Measurements from ENCODE around the gene CDK5R2. TPM values are rescaled to one million over a fixed set of nuclear protein-coding genes. Genes with fewer than 3 reads are reported as not detected.

Gene CDK5R2
- total RNA-seq, 1 donor from 2014 or later, result not detected

GRCh38 chr2:218962859-218963492, 3.5 kb downstream of the CDK5R2 start:
- peak overlapping the region; percentile 56 for H3K4me3 ChIP-seq
- peaks cover 15% of the 10 kb centered on the region for H3F3A ChIP-seq (ENCODE audit: low read depth)
- Mint-ChIP-seq H3K4me3 (peak overlapping the region; percentile 86), H3K27me3 (ENCODE audit: insufficient read depth, low read depth) (peaks cover 54% of the 10 kb centered on the region), H3K9me3 (no peaks in the 10 kb centered on the region), H3K4me1 (peaks cover 40% of the 10 kb centered on the region), H3K36me3 (peaks cover 2% of the 10 kb centered on the region), H3K27ac (peak overlapping the region; percentile 96)
- H3K27me3 ChIP-seq, result peaks cover 67% of the 10 kb centered on the region
- H3K9ac ChIP-seq, result no peak overlapping the region
- TF ChIP-seq EZH2phosphoT487 (IDR thresholded peaks at IDR 0.05) (peak; percentile 34), EZH2 (IDR thresholded peaks at IDR 0.05) (peak; percentile 62)
- TF ChIP-seq, protein P1, sequence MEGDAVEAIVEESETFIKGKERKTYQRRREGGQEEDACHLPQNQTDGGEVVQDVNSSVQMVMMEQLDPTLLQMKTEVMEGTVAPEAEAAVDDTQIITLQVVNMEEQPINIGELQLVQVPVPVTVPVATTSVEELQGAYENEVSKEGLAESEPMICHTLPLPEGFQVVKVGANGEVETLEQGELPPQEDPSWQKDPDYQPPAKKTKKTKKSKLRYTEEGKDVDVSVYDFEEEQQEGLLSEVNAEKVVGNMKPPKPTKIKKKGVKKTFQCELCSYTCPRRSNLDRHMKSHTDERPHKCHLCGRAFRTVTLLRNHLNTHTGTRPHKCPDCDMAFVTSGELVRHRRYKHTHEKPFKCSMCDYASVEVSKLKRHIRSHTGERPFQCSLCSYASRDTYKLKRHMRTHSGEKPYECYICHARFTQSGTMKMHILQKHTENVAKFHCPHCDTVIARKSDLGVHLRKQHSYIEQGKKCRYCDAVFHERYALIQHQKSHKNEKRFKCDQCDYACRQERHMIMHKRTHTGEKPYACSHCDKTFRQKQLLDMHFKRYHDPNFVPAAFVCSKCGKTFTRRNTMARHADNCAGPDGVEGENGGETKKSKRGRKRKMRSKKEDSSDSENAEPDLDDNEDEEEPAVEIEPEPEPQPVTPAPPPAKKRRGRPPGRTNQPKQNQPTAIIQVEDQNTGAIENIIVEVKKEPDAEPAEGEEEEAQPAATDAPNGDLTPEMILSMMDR (IDR thresholded peaks at IDR 0.05), result no peak
- peak; percentile 98 for DNase-seq (ENCODE audit: low spot score)
- H4K20me1 ChIP-seq (ENCODE audit: low read depth), result peaks cover 26% of the 10 kb centered on the region
- no peaks in the 10 kb centered on the region for H3K36me3 ChIP-seq
- H3K4me1 ChIP-seq, result peaks cover 27% of the 10 kb centered on the region
- no peak overlapping the region for H2AFZ ChIP-seq (replicated peaks)
- H3K9me3 ChIP-seq (ENCODE audit: low read depth), result no peaks in the 10 kb centered on the region
- no peak overlapping the region for H3K27ac ChIP-seq
- H3K79me2 ChIP-seq (ENCODE audit: low read depth), result no peaks in the 10 kb centered on the region
- peak overlapping the region; percentile 77 for H3K4me2 ChIP-seq

- H3K4me2 ChIP-seq, result peak overlapping the region; percentile 77
- H3K79me2 ChIP-seq (ENCODE audit: low read depth), result no peaks in the 10 kb centered on the region
- peaks cover 27% of the 10 kb centered on the region for H3K4me1 ChIP-seq
- peak overlapping the region; percentile 86 for H3K4me3 Mint-ChIP-seq
- H3K9me3 ChIP-seq (ENCODE audit: low read depth), result no peaks in the 10 kb centered on the region
- H3K9ac ChIP-seq, result no peak overlapping the region
- peaks cover 53% of the 10 kb centered on the region for H3K27me3 Mint-ChIP-seq (ENCODE audit: insufficient read depth, low read depth)
- peaks cover 67% of the 10 kb centered on the region for H3K27me3 ChIP-seq
- H3K27ac Mint-ChIP-seq, result peak overlapping the region; percentile 96
- H3K36me3 Mint-ChIP-seq, result peaks cover 2% of the 10 kb centered on the region
- H3K36me3 ChIP-seq, result no peaks in the 10 kb centered on the region
- no peaks in the 10 kb centered on the region for H3K9me3 Mint-ChIP-seq
- no peak overlapping the region for H3K27ac ChIP-seq
- peaks cover 40% of the 10 kb centered on the region for H3K4me1 Mint-ChIP-seq
- peaks cover 26% of the 10 kb centered on the region for H4K20me1 ChIP-seq (ENCODE audit: low read depth)
- peak overlapping the region; percentile 56 for H3K4me3 ChIP-seq
- peak; percentile 62 for DNase-seq (ENCODE audit: low spot score)
- TF ChIP-seq, protein P1 (IDR thresholded peaks at IDR 0.05), result no peak
- no peak for TF ChIP-seq EZH2 (IDR thresholded peaks at IDR 0.05)
- TF ChIP-seq EZH2phosphoT487 (IDR thresholded peaks at IDR 0.05), result no peak
- H2AFZ ChIP-seq (replicated peaks), result peak overlapping the region; percentile 31
- peaks cover 15% of the 10 kb centered on the region for H3F3A ChIP-seq (ENCODE audit: low read depth)
Measured at GRCh38 chr2:218963601-218964000, 4.1 kb downstream of the CDK5R2 start.

- H4K20me1 ChIP-seq (ENCODE audit: low read depth), result peaks cover 26% of the 10 kb centered on the region
- peak overlapping the region; percentile 56 for H3K4me3 ChIP-seq
- peak overlapping the region; percentile 96 for H3K27ac Mint-ChIP-seq
- DNase-seq (ENCODE audit: low spot score), result peak; percentile 48
- H3K27ac ChIP-seq, result no peak overlapping the region
- peaks cover 15% of the 10 kb centered on the region for H3F3A ChIP-seq (ENCODE audit: low read depth)
- peaks cover 27% of the 10 kb centered on the region for H3K4me1 ChIP-seq
- H3K36me3 ChIP-seq, result no peaks in the 10 kb centered on the region
- peaks cover 52% of the 10 kb centered on the region for H3K27me3 Mint-ChIP-seq (ENCODE audit: insufficient read depth, low read depth)
- H3K27me3 ChIP-seq, result peaks cover 67% of the 10 kb centered on the region
- no peaks in the 10 kb centered on the region for H3K9me3 Mint-ChIP-seq
- H3K4me1 Mint-ChIP-seq, result peaks cover 37% of the 10 kb centered on the region
- H3K9ac ChIP-seq, result no peak overlapping the region
- TF ChIP-seq EZH2phosphoT487 (IDR thresholded peaks at IDR 0.05), result no peak
- TF ChIP-seq, protein P1 (IDR thresholded peaks at IDR 0.05), result no peak
- no peak for TF ChIP-seq EZH2 (IDR thresholded peaks at IDR 0.05)
- peak overlapping the region; percentile 86 for H3K4me3 Mint-ChIP-seq
- H3K9me3 ChIP-seq (ENCODE audit: low read depth), result no peaks in the 10 kb centered on the region
- peak overlapping the region; percentile 77 for H3K4me2 ChIP-seq
- no peaks in the 10 kb centered on the region for H3K79me2 ChIP-seq (ENCODE audit: low read depth)
- peaks cover 2% of the 10 kb centered on the region for H3K36me3 Mint-ChIP-seq
- H2AFZ ChIP-seq (replicated peaks), result peak overlapping the region; percentile 31
Measured at GRCh38 chr2:218964041-218964771, 4.7 kb downstream of the CDK5R2 start.

All from neural progenitor cell (in vitro differentiated cells).